ENCODE results near the gene BMERB1.

DNA sequence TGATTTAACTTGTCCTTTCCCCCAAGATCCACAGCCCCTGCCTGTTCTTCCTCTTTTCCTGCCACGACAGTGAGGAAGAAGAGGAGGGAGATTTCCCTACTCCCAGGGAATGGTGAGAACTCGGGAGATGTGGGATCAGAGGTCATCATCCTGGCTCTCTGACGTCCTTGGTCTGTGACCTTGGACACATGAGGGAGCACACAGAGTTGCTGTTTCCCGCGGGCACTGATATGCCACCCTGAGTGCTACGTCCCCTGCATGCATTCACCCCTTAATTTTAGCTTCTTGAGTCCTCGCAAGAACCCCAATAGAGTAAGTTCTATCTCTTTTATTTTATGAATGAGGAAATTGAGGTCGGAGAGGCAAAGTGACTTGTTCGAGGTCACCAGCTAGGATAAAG, 85.4 kb downstream of the BMERB1 start:
- TF ChIP-seq, protein P1, sequence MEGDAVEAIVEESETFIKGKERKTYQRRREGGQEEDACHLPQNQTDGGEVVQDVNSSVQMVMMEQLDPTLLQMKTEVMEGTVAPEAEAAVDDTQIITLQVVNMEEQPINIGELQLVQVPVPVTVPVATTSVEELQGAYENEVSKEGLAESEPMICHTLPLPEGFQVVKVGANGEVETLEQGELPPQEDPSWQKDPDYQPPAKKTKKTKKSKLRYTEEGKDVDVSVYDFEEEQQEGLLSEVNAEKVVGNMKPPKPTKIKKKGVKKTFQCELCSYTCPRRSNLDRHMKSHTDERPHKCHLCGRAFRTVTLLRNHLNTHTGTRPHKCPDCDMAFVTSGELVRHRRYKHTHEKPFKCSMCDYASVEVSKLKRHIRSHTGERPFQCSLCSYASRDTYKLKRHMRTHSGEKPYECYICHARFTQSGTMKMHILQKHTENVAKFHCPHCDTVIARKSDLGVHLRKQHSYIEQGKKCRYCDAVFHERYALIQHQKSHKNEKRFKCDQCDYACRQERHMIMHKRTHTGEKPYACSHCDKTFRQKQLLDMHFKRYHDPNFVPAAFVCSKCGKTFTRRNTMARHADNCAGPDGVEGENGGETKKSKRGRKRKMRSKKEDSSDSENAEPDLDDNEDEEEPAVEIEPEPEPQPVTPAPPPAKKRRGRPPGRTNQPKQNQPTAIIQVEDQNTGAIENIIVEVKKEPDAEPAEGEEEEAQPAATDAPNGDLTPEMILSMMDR (IDR thresholded peaks at IDR 0.05): no peak
- no peak for TF ChIP-seq POLR2AphosphoS5 (IDR thresholded peaks at IDR 0.05)
